K562 (cell line): ENCODE results near the gene MSH3. TPM values are rescaled to one million over a fixed set of nuclear protein-coding genes. Genes with fewer than 3 reads are reported as not detected.

Experiments used
- ATAC-seq: fragments of 200-7000 bp; cut with Tn5 transposase; 3 replicates; pipeline ENCODE4 v1.9.1; 2020; ENCODE audit warnings: moderate library complexity
- BruUV-seq: library from RNA; stranded (reverse); fragments of 400-500 nt; replicated peaks from 2 replicates; lab custom pipeline; 2021; lab: Mats Ljungman, UMichigan
- CTCF ChIA-PET: fragments of 300-600 bp; formaldehyde crosslinking; extraction: SDS; loops from one replicate; lab custom pipeline; 2021; ENCODE audit warnings: low intra/inter-chr PET ratio; lab: Yijun Ruan, JAX
- POLR2A ChIA-PET: fragments of 300-600, 350-650 bp; sonication (Branson Sonifier 250); formaldehyde crosslinking; extraction: SDS; loops from one replicate; lab custom pipeline; 2021; ENCODE audit warnings: antibody characterized with exemption, inconsistent platforms; lab: Yijun Ruan, JAX
- DNase-seq, 4 experiments: peaks; one replicate each; pipeline versions ENCODE4 v3.0.0 to v3.0.0-alpha.2; 2011 to 2018; ENCODE audit warnings: low spot score in 3 of 4, mixed read lengths in 3 of 4; ENCODE audit errors: extremely low read depth in 1 of 4
- FAIRE-seq: peaks from 2 replicates; lab custom pipeline; 2011; peaks lifted over from hg19 to GRCh38; lab: Jason Lieb, UNC
- H2AFZ ChIP-seq: 2 replicates; pipeline ENCODE4 v1.6.0; 2011; ENCODE audit warnings: low read depth, low read length, control low read depth, inconsistent platforms
- H3K27ac ChIP-seq: fragments of 200-600 bp; 3 replicates; pipeline ENCODE4 v1.8.0; 2011; ENCODE audit warnings: low read depth, mild to moderate bottlenecking, control low read depth, inconsistent platforms, low read length, moderate library complexity, mixed read lengths; ENCODE audit errors: extremely low read depth
- H3K27me3 ChIP-seq, 2 experiments: fragments of 300-600 bp in 1 of 2; 2 replicates in 1 of 2; 3 replicates in 1 of 2; pipeline versions ENCODE4 v1.6.0 to v1.8.0; 2011; ENCODE audit warnings: inconsistent platforms in 2 of 2, low read length in 2 of 2, mild to moderate bottlenecking in 1 of 2, mixed read lengths in 1 of 2, moderate library complexity in 1 of 2; ENCODE audit not compliant: control insufficient read depth in 2 of 2, insufficient read depth in 2 of 2
- H3K36me3 ChIP-seq: fragments of 300-600 bp; 3 replicates; pipeline ENCODE4 v1.8.0; 2011; ENCODE audit warnings: mild to moderate bottlenecking, low read length, inconsistent platforms; ENCODE audit not compliant: control insufficient read depth, insufficient read depth
- H3K4me1 ChIP-seq, 2 experiments: fragments of 200-600 bp in 1 of 2; replicated peaks in 1 of 2; 2 replicates in 1 of 2; 3 replicates in 1 of 2; pipeline versions ENCODE4 v1.5.1 to v1.8.0; 2011; ENCODE audit warnings: inconsistent platforms in 2 of 2, low read length in 2 of 2, mild to moderate bottlenecking in 1 of 2, mixed read lengths in 1 of 2, moderate library complexity in 1 of 2; ENCODE audit not compliant: control insufficient read depth in 2 of 2, insufficient read depth in 2 of 2
- H3K4me2 ChIP-seq: 2 replicates; pipeline ENCODE4 v1.6.1; 2011; ENCODE audit warnings: low read length, control low read depth, inconsistent platforms, mixed read lengths; ENCODE audit not compliant: insufficient read depth
- H3K4me3 ChIP-seq: fragments of 200-600 bp; sonication (generic), shearing (Covaris generic); 2 replicates; pipeline ENCODE4 v1.5.1; 2016; ENCODE audit warnings: control low read depth, inconsistent platforms
- H3K79me2 ChIP-seq: fragments of 200-600 bp; 3 replicates; pipeline ENCODE4 v1.8.0; 2011; ENCODE audit warnings: low read length, inconsistent platforms; ENCODE audit not compliant: control insufficient read depth, insufficient read depth
- H3K9ac ChIP-seq, 2 experiments: 2 replicates each; pipeline versions ENCODE4 v1.6.0 to v1.6.1; 2011; ENCODE audit warnings: low read depth in 2 of 2, low read length in 2 of 2, control low read depth in 1 of 2, inconsistent platforms in 1 of 2, mild to moderate bottlenecking in 1 of 2, mixed read lengths in 1 of 2; ENCODE audit not compliant: insufficient read depth in 1 of 2
- H3K9me1 ChIP-seq: one replicate; pipeline ENCODE4 v1.6.0; 2011; ENCODE audit warnings: inconsistent platforms, mild to moderate bottlenecking, low read length, moderate library complexity; ENCODE audit not compliant: control insufficient read depth, insufficient read depth
- H3K9me3 ChIP-seq: replicated peaks from 2 replicates; pipeline ENCODE4 v1.5.1; 2011; ENCODE audit warnings: low read depth, low read length, inconsistent platforms; ENCODE audit not compliant: control insufficient read depth, insufficient read depth
- H4K20me1 ChIP-seq: replicated peaks from 2 replicates; pipeline ENCODE4 v1.6.1; 2011; ENCODE audit warnings: low read length, inconsistent platforms, mixed read lengths; ENCODE audit not compliant: control insufficient read depth, insufficient read depth
- ARHGAP35 ChIP-seq: fragments of 450-650 bp; IDR thresholded peaks from 2 replicates; pipeline ENCODE4 v1.6.1; 2018; ENCODE audit not compliant: partially characterized antibody
- ETV6 ChIP-seq, 3 experiments: fragments of 150-350 bp in 1 of 3; sonication (generic) in 1 of 3; formaldehyde crosslinking in 1 of 3; IDR thresholded peaks; 2 replicates each; pipeline versions ENCODE4 v1.6.1 to v1.8.0; 2014 to 2022; ENCODE audit warnings: borderline replicate concordance in 2 of 3, low read depth in 2 of 3, antibody characterized with exemption in 1 of 3, low read length in 1 of 3, mild to moderate bottlenecking in 1 of 3, missing genetic modification reagents in 1 of 3
- HDGF ChIP-seq: fragments of 450-650 bp; IDR thresholded peaks from 2 replicates; pipeline ENCODE4 v1.6.1; 2016
- L3MBTL2 ChIP-seq: fragments of 450-650 bp; IDR thresholded peaks from 2 replicates; pipeline ENCODE4 v1.6.1; 2016; ENCODE audit warnings: mild to moderate bottlenecking, moderate library complexity
- RNF2 ChIP-seq: sonication (generic); IDR thresholded peaks from 2 replicates; pipeline ENCODE4 v1.6.1; 2016
- SREBF2 ChIP-seq: sonication (generic); formaldehyde crosslinking; IDR thresholded peaks from 2 replicates; pipeline ENCODE4 v1.4.0; 2020; ENCODE audit warnings: mild to moderate bottlenecking, missing genetic modification reagents
- SRF ChIP-seq, 2 experiments: fragments of 250-450, 450-650 bp in 1 of 2; sonication (Bioruptor Pico) in 1 of 2; sonication (generic) in 1 of 2; formaldehyde crosslinking; IDR thresholded peaks; 2 replicates each; pipeline versions ENCODE4 v1.5.0 to v1.5.1; 2020 to 2022; ENCODE audit warnings: mild to moderate bottlenecking in 1 of 2, missing genetic modification reagents in 1 of 2
- TCF7L2 ChIP-seq: fragments of 150-350 bp; IDR thresholded peaks from 2 replicates; pipeline ENCODE4 v1.6.1; 2016; ENCODE audit warnings: low read depth, mild to moderate bottlenecking, low read length, moderate library complexity
- ZC3H4 ChIP-seq: sonication (generic); formaldehyde crosslinking; IDR thresholded peaks from 2 replicates; pipeline ENCODE4 v1.9.0; 2021; ENCODE audit warnings: missing genetic modification reagents, borderline replicate concordance
- WGBS: fragments of 100-300 bp; shearing (Covaris generic); methylation state at CpG from one replicate; pipeline ENCODE4 v1.1.6; 2016; ENCODE audit warnings: low coverage, mixed read lengths; ENCODE audit not compliant: insufficient coverage; ENCODE audit errors: missing lambda C conversion rate; 5-methylcytosine and 5-hydroxymethylcytosine counted together
- in situ Hi-C: fragments of 300-500 bp; cut with MboI; formaldehyde crosslinking; loops from 4 replicates; pipeline ENCODE4 v1.15.0; 2018; ENCODE audit warnings: inconsistent platforms, mixed read lengths
- intact Hi-C: fragments of 100-400 bp; cut with micrococcal nuclease; formaldehyde crosslinking; loops from 2 replicates; pipeline ENCODE4 v1.14.2; 2022
- polyA plus RNA-seq, 8 experiments: library from polyadenylated mRNA; depleted of rRNA in 4 of 8; stranded (reverse) in 5 of 8; unstranded in 3 of 8; fragments of >200 nt; fragmentation: Nextera tagmentation in 2 of 8; fragmentation: Illumina TruSeq in 1 of 8; extraction: Ambion mirVana in 2 of 8; extraction: Trizol in 1 of 8; gene quantifications; 2 replicates each; pipeline versions ENCODE4 v1.2.1 to v1.2.3, GENCODE V29; 2011 to 2014; ENCODE audit warnings: inconsistent platforms in 1 of 8, missing spikeins in 1 of 8
- total RNA-seq, 7 experiments: library from RNA; depleted of rRNA in 6 of 7; stranded (reverse); fragments of >200 nt in 6 of 7; fragmentation: Illumina TruSeq in 2 of 7; extraction: Trizol in 2 of 7; gene quantifications; 2 replicates each; pipeline versions ENCODE4 v1.2.1 to v1.2.3, GENCODE V29; 2011 to 2021; ENCODE audit warnings: low replicate concordance in 1 of 7
- TF ChIP-seq, protein P1 (sequence below): fragments of 450-650 bp; IDR thresholded peaks from 2 replicates; pipeline ENCODE4 v1.6.1; 2017; ENCODE audit warnings: antibody characterized with exemption, mild to moderate bottlenecking
- TF ChIP-seq, protein P2 (sequence below): fragments of 450-650 bp; IDR thresholded peaks from 2 replicates; pipeline ENCODE4 v1.6.1; 2018; ENCODE audit not compliant: partially characterized antibody
- TF ChIP-seq, protein P3 (sequence below): sonication (generic); formaldehyde crosslinking; IDR thresholded peaks from 2 replicates; pipeline ENCODE4 v1.8.1; 2022; ENCODE audit warnings: missing genetic modification reagents

The MSH3 gene
- total and polyA plus RNA-seq, 9 of the 15 experiments (the other 6 are each of a cell fraction or from before 2014, with no cell fraction given) = 3.9 to 17.2 (median 13.2) TPM

DNA sequence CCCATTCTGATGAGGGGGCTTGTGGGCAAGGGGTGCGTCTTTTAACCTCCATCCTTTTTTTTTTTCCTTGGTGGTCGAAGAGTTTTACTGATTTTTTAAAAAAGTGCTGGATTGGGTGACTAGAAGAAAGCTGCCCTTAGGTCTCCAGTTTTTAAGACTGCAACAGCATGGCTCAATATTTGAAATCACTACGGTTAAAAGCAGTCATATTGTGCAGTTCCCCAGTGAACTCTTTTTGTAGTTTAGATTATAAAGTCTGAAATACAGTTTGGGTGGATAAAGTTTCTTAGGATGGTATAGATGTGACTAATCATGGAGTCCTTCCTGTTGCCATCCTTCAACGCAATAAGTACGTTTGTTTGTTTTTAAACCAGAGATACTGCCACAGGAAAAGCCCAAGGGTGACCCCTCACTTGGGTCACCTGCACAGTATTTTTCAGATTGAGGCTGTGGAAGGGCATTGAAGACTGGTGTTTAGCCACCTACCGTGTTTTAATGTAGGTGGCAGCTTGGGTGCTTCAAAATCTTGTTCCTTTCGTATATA is 851 bp downstream of the MSH3 start:
- H3K36me3 ChIP-seq = peaks cover 45% of the 10 kb centered on the region
- FAIRE-seq = no peak
- H3K4me2 ChIP-seq = peak overlapping the region; percentile 77
- in situ Hi-C loops = no loop called here
- H3K4me1 ChIP-seq = peaks cover 0 to 8% of the 10 kb centered on the region in 2 experiments; a peak in 2 of 5 replicates
- no peaks in the 10 kb centered on the region for H3K9me1 ChIP-seq
- POLR2A ChIA-PET = interaction anchor here (0.6 to 2.5 kb wide), 6 partner anchors 9 to 1824 kb away, joined by 3 to 10 read pairs (median 4); no protein-coding TSS in a partner anchor
- CTCF ChIA-PET = no interaction called here
- no peaks in the 10 kb centered on the region for H3K27me3 ChIP-seq
- peak overlapping the region; percentile 84 for H2AFZ ChIP-seq
- DNase-seq = peak in 2 of 4 experiments; percentile 9 to 29
- H3K9me3 ChIP-seq = no peaks in the 10 kb centered on the region
- H3K27ac ChIP-seq = peak overlapping the region; percentile 92
- peak overlapping the region; percentile 61 for H3K4me3 ChIP-seq
- BruUV-seq = TSS peak; percentile 81
- H3K79me2 ChIP-seq = peaks cover 35% of the 10 kb centered on the region
- 4% methylated on average over 7 of the region's 7 CpGs for WGBS
- intact Hi-C loops = loop anchor here (5.0 kb wide), 1 partner anchor 168 kb away; the partner anchor contains the start of gene FAM151B
- H4K20me1 ChIP-seq = no peaks in the 10 kb centered on the region
- peak overlapping the region; percentile 46 to 77 for H3K9ac ChIP-seq
- no peak for ATAC-seq
- no peak for TF ChIP-seq ARHGAP35
- TF ChIP-seq TCF7L2 = no peak
- no peak for TF ChIP-seq ETV6 (IDR thresholded peaks at IDR 0.05; ENCODE audit: borderline replicate concordance in 1 of 2, low read depth in 2 of 2, low read length in 1 of 2)
- TF ChIP-seq ETV6 (CRISPR knock-in tag; IDR thresholded peaks at IDR 0.05; ENCODE audit: borderline replicate concordance) = no peak
- TF ChIP-seq, protein P1, sequence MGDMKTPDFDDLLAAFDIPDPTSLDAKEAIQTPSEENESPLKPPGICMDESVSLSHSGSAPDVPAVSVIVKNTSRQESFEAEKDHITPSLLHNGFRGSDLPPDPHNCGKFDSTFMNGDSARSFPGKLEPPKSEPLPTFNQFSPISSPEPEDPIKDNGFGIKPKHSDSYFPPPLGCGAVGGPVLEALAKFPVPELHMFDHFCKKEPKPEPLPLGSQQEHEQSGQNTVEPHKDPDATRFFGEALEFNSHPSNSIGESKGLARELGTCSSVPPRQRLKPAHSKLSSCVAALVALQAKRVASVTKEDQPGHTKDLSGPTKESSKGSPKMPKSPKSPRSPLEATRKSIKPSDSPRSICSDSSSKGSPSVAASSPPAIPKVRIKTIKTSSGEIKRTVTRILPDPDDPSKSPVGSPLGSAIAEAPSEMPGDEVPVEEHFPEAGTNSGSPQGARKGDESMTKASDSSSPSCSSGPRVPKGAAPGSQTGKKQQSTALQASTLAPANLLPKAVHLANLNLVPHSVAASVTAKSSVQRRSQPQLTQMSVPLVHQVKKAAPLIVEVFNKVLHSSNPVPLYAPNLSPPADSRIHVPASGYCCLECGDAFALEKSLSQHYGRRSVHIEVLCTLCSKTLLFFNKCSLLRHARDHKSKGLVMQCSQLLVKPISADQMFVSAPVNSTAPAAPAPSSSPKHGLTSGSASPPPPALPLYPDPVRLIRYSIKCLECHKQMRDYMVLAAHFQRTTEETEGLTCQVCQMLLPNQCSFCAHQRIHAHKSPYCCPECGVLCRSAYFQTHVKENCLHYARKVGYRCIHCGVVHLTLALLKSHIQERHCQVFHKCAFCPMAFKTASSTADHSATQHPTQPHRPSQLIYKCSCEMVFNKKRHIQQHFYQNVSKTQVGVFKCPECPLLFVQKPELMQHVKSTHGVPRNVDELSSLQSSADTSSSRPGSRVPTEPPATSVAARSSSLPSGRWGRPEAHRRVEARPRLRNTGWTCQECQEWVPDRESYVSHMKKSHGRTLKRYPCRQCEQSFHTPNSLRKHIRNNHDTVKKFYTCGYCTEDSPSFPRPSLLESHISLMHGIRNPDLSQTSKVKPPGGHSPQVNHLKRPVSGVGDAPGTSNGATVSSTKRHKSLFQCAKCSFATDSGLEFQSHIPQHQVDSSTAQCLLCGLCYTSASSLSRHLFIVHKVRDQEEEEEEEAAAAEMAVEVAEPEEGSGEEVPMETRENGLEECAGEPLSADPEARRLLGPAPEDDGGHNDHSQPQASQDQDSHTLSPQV = peak; percentile 61; the same call in 1 of the 2 replicates
- TF ChIP-seq, protein P2, sequence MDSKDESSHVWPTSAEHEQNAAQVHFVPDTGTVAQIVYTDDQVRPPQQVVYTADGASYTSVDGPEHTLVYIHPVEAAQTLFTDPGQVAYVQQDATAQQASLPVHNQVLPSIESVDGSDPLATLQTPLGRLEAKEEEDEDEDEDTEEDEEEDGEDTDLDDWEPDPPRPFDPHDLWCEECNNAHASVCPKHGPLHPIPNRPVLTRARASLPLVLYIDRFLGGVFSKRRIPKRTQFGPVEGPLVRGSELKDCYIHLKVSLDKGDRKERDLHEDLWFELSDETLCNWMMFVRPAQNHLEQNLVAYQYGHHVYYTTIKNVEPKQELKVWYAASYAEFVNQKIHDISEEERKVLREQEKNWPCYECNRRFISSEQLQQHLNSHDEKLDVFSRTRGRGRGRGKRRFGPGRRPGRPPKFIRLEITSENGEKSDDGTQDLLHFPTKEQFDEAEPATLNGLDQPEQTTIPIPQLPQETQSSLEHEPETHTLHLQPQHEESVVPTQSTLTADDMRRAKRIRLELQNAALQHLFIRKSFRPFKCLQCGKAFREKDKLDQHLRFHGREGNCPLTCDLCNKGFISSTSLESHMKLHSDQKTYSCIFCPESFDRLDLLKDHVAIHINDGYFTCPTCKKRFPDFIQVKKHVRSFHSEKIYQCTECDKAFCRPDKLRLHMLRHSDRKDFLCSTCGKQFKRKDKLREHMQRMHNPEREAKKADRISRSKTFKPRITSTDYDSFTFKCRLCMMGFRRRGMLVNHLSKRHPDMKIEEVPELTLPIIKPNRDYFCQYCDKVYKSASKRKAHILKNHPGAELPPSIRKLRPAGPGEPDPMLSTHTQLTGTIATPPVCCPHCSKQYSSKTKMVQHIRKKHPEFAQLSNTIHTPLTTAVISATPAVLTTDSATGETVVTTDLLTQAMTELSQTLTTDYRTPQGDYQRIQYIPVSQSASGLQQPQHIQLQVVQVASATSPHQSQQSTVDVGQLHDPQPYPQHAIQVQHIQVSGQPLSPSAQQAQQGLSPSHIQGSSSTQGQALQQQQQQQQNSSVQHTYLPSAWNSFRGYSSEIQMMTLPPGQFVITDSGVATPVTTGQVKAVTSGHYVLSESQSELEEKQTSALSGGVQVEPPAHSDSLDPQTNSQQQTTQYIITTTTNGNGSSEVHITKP = peak; percentile 1
- no peak for TF ChIP-seq HDGF
- no peak for TF ChIP-seq ZC3H4 (CRISPR knock-in tag)
- TF ChIP-seq SRF (CRISPR knock-in tag; IDR thresholded peaks at IDR 0.05) = no peak
- no peak for TF ChIP-seq SREBF2 (CRISPR knock-in tag)
- TF ChIP-seq RNF2 = no peak
- TF ChIP-seq, protein P3, sequence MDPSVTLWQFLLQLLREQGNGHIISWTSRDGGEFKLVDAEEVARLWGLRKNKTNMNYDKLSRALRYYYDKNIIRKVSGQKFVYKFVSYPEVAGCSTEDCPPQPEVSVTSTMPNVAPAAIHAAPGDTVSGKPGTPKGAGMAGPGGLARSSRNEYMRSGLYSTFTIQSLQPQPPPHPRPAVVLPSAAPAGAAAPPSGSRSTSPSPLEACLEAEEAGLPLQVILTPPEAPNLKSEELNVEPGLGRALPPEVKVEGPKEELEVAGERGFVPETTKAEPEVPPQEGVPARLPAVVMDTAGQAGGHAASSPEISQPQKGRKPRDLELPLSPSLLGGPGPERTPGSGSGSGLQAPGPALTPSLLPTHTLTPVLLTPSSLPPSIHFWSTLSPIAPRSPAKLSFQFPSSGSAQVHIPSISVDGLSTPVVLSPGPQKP = no peak
- TF ChIP-seq L3MBTL2 = no peak
